HL-60/S4 treated with retinoic acid at 250 ng/mL for 4 days and 3 days (cell line): ENCODE results near the gene AMBRA1.
"Not testable (repeated sequence)": the region's sequence is repeated elsewhere in the genome, so short reads cannot be mapped to it uniquely, and the experiment has no call there.

ENCODE experiments used
- in situ Hi-C: fragments of 300-500 bp; cut with MboI; formaldehyde crosslinking; loops from 2 replicates; pipeline ENCODE4 v1.7.0; 2022; ENCODE audit warnings: low sequenced_read_pairs

Gene AMBRA1

GRCh38 chr11:46519351-46519750 lies 74.5 kb downstream of the AMBRA1 start:
- in situ Hi-C loops: no loop called here

- in situ Hi-C loops: not testable (repeated sequence)
Measured at GRCh38 chr11:46518928-46519327, 74.9 kb downstream of the AMBRA1 start.

- in situ Hi-C loops: no loop called here
Measured at GRCh38 chr11:46514370-46514769, 79.5 kb downstream of the AMBRA1 start.

- in situ Hi-C loops: no loop called here
Measured at GRCh38 chr11:46513934-46514342, 79.9 kb downstream of the AMBRA1 start.

GRCh38 chr11:46512261-46512881 lies 81.5 kb downstream of the AMBRA1 start:
- in situ Hi-C loops: no loop called here

- in situ Hi-C loops: no loop called here
Measured at GRCh38 chr11:46511342-46511741, 82.5 kb downstream of the AMBRA1 start.

GRCh38 chr11:46508360-46508759 lies 85.5 kb downstream of the AMBRA1 start:
- in situ Hi-C loops: no loop called here

- in situ Hi-C loops: no loop called here
Measured at GRCh38 chr11:46506483-46506791, 87.4 kb downstream of the AMBRA1 start.

- in situ Hi-C loops: no loop called here
Measured at GRCh38 chr11:46505741-46506482, 87.9 kb downstream of the AMBRA1 start.

GRCh38 chr11:46504817-46505613 lies 88.8 kb downstream of the AMBRA1 start:
- in situ Hi-C loops: no loop called here

GRCh38 chr11:46499821-46500220 lies 94.0 kb downstream of the AMBRA1 start:
- in situ Hi-C loops: no loop called here

- in situ Hi-C loops: no loop called here
Measured at GRCh38 chr11:46498968-46499367, 94.9 kb downstream of the AMBRA1 start.

GRCh38 chr11:46498179-46498578 lies 95.6 kb downstream of the AMBRA1 start:
- in situ Hi-C loops: no loop called here

- in situ Hi-C loops: no loop called here
Measured at GRCh38 chr11:46497498-46497897, 96.3 kb downstream of the AMBRA1 start.

- in situ Hi-C loops: no loop called here
Measured at GRCh38 chr11:46493791-46494190, 100.0 kb downstream of the AMBRA1 start.

GRCh38 chr11:46492532-46492931 lies 101.3 kb downstream of the AMBRA1 start:
- in situ Hi-C loops: no loop called here

GRCh38 chr11:46491661-46492330 lies 102.0 kb downstream of the AMBRA1 start:
- in situ Hi-C loops: no loop called here

GRCh38 chr11:46490666-46491065 lies 103.2 kb downstream of the AMBRA1 start:
- in situ Hi-C loops: no loop called here

- in situ Hi-C loops: no loop called here
Measured at GRCh38 chr11:46489656-46490560, 103.9 kb downstream of the AMBRA1 start.

GRCh38 chr11:46485856-46486443 lies 107.9 kb downstream of the AMBRA1 start:
- in situ Hi-C loops: no loop called here
